ENCODE data around the gene EFCAB10.
"Not testable (repeated sequence)": the region's sequence is repeated elsewhere in the genome, so short reads cannot be mapped to it uniquely, and the experiment has no call there.

The EFCAB10 gene

DNA sequence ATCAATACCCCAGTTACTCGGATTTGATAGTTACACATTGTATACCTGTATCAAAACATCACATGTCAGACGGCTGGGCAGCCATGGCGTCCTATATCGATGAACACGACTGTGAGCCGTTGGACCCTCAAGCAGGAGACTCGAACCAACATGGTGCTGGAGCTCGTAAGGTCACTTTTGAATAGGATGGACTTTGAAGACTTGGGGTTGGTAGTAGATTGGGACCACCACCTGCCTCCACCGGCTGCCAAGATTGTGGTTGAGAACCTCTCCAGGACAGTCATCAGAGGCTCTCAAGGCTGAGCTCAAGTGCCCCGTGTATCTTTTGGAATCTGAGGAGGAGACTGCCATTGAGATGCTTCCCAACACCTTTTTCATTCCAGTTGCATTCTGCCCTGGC is 51.2 kb downstream of the EFCAB10 start:
- DNase-seq: no peak

DNA sequence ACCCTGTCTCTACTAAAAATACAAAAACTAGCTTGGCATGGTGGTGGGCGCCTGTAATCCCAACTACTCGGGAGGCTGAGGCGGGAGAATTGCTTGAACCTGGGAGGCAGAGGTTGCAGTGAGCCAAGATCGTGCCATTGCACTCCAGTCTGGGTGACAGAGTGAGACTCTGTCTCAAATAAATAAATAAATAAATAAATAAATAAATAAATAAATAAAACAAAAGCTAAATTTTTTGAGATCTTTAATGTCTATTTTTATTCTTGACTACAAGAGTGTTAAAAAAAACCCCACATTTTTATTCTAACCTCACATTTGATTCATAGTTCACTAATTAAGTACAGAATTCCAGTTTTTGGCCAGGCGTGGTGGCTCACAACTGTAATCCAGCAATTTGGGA is 53.6 kb downstream of the EFCAB10 start:
- DNase-seq: not testable (repeated sequence)

DNA sequence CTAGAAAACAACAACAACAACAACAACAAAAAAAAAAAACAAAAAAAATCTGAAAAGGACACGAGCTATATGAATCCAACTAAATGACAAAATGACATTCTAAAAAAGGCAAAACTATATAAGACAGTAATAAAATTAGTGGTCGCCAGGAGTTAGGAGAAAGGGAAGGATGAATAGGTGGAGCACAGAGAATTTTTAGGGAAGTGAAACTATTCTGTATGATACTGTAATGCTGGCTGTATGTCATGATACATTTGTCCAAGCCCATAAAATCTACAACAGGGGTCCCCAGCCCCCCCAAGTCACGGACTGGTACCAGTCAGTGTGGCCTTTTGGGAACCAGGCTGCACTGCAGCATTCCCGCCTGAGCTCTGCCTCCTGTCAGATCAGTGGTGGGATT is 56.5 kb downstream of the EFCAB10 start:
- no peak for DNase-seq

DNA sequence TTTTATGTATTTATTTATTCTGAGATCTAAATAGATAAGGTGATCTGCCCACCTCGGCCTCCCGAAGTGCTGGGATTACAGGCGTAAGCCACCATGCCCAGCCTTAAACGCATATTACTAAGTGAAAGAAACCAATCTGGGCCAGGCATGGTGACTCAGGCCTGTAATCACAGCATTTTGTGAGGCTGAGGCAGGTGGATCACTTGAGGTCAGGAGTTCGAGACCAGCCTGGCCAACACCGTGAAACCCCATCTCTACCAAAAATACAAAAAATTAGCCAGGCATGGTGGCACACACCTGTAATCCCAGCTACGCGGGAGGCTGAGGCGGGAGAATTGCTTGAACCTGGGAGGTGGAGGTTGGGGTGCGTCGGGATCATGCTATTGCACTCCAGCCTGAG is 56.9 kb downstream of the EFCAB10 start:
- not testable (repeated sequence) for DNase-seq

DNA sequence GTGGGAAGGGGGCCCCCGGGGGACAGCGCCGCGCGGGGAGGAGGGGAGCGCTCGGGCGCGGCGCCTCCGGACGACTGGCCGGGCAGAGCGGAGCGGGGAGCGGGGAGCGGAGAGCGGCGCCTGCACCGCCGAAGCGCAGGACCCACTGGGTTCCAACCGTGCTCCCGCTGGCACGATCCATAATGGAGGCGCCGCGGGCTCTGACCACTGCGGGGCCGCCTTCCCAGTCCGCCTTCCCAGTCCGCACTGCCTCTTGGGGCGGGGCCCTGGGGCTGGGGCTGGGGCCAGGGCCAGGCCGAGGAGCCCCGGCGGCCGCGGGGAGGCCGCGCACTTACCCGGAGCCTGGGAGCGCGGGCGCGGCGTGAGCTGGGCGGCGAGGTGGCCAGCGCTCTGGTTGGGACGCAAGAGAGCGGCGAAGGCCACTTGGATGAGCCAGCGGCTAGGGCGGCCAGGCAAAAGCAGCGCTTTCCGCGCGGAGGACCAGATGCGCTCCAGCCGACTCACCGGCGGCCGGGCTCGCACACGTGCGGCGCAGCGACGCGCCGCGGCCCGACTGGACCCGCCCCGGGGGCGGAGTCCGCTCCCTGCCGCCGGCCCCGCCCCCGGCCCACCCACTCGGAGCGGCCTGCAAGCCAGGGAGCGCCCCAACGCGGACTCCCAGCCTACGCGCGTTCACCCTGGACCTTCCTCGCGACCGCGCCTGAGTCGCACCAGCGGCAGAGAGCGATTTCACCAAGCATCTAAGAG is 59.4 kb downstream of the EFCAB10 start, which contains the start of gene PUS7:
PUS7 (minus strand) TSS at position 555 of the 747 bp plus-strand sequence. CDS start 13,759 bp downstream, outside the sequence.
- peak; percentile 92 for DNase-seq

DNA sequence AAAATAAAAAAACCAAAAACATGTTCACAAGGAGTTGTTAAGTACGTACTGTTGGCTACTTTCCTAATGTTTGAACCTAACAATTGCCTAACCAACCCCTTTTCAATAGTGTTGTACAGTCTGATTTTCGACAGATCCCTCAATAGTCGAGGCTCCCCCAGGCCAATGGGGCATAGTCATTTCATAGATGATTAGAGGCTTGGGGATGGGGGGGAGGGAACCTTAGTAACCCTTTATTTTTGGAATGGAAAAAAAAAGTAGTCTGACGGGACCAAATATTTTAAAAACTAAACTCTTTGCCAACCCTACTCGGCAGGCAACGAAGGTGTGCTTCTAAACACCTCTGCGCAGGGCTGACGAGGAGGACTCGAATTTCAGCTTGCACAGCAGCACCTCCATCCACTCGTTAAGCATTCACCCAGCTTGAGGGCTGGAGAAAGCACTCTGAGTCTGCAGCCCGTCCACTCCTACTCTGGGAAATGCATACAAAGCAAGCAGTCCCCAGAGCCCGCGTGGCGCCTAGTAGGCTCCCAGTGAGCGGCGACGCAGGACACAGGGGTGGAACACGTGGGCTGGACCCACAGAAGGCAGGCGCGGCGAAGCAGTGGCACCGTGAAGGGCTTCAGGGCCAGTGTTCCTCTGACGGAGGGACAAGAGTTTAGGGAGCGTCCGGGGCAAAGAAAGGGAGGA is 60.1 kb downstream of the EFCAB10 start:
- DNase-seq: peak; percentile 39

DNA sequence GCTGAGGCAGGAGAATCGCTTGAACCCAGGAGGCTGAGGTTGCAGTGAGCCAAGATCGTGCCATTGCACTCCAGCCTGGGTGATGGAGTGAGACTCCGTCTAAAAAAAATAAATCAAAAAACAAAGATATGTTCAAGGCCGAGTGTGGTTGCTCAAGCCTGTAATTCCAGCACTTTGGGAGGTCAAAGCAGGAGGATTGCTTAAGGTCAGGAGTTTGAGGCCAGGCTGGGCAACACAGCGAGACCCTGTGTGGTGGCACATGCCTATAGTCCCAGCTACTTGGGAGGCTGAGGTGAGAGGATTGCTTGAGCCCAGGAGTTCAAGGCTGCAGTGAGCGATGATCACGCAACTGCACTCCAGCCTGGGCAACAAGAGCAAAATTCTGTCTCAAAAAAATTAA is 60.7 kb downstream of the EFCAB10 start:
- not testable (repeated sequence) for DNase-seq

DNA sequence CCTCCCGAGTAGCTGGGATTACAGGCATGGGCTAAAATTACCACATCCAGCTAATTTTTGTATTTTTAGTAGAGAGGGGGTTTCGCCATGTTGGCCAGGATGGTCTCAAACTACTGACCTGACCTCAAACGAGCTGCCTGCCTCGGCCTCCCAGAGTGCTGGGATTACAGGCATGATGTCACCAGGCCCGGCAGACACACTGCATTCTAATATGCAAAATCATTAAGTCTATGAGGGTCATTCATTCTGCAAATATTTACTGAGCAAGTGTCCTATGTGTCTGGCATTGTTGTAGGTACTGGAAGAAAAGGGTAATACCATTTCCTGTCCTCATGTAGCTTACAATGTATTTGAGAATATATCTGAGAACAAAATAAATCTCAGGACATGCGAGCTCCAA is 61.9 kb downstream of the EFCAB10 start:
- no peak for DNase-seq

DNA sequence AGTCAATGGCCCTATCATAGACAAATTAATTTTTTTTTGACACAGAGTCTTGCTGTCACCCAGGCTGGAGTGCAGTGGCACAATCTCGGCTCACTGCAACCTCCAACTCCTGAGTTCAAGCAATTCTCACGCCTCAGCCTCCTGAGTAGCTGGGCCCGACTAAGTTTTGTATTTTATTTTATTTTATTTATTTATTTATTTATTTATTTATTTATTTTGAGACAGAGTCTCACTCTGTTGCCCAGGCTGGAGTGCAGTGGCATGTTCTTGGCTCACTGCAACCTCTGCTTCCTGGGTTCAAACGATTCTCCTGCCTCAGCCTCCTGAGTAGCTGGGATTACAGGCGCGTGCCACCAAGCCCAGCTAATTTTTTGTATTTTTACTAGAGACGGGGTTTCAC is 65.7 kb downstream of the EFCAB10 start:
- DNase-seq: not testable (repeated sequence)

Data from midbrain (tissue), 1 donor.